GM18873 (cell line): ENCODE data around the gene FAM83G.

ENCODE experiments used
- ATAC-seq: cut with Tn5 transposase; IDR thresholded peaks from one replicate; pipeline ENCODE4 v1.9.1; 2021; ENCODE audit warnings: mild to moderate bottlenecking, moderate library complexity, moderate number of reproducible peaks; ENCODE audit not compliant: unreplicated experiment, low FRiP score

Gene FAM83G

DNA sequence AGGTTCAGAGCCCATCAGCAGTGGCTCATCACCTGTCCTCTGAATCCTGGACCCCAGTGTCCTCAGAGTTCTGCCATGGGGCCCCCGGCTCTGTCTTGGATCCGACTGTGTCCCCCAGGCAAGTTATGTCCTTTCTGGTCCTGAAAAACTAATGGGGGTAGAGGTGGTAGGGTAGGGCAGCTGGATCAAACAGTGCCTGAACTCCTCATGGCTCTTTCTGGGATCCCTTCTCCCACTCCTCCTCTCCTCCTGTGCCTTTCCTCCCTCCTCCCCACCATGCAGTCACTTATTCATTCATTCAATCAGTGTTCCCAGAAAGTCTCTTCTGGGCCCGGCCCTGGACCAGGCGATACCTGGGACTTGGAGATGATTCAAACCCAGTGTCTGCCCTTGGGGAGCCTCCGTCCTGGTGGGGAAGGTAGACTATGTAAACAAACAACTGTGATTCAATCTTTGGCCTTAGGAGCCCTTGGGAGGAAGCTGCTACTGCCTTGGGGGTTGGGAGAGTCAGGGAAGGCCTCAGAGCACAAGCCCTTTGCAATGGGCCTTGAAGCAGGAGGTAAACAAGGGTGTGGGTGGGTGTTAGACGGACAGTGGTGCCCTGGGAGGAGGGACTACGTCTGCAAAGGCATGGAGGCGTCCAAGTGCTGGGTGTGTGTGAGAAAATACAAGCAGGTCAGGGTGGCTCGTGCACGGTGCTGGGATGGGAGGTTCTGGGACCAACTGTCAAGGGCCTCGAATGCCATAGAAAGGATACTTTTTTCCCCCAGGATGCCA is 6.4 kb upstream of the FAM83G start:
- ATAC-seq, result no peak

DNA sequence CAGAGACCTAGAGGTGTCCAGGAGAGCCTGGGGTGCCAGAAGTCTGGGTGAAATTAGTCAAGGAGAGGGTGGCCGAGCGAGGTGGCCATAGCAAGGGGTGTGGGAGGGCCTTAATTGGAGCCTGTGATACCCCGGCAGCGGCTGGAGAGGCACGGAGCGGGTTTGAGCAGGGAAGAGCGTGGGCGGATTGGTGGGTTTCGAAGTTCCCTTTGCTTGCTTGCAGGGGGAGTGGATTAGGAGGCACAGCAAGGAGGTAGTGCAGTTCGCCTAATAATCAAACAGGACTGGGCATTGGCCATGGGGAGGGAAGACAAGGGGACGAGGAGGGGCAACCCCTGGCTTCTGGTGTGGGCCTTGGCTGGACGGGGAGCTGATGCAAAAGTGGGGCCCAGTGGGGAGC is 5.4 kb upstream of the FAM83G start:
- no peak for ATAC-seq

DNA sequence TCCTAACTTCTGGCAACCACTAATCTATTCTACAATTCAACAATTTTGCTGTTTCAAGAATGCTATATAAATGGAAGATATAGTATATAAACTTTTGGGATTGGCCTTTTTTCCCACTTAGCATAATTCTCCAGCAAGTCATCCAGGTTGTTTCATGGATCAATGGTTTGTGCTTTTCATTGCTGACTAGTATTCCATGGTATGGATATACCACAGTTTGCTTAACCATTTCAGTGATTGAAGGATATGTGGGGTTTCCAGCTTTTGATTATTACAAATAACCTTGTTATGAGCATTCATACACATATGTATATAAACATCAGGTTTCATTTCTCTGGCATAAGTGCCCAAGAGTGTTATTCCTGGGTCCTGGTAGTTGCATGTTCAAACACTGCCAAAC is 2.1 kb upstream of the FAM83G start:
- ATAC-seq, result no peak

DNA sequence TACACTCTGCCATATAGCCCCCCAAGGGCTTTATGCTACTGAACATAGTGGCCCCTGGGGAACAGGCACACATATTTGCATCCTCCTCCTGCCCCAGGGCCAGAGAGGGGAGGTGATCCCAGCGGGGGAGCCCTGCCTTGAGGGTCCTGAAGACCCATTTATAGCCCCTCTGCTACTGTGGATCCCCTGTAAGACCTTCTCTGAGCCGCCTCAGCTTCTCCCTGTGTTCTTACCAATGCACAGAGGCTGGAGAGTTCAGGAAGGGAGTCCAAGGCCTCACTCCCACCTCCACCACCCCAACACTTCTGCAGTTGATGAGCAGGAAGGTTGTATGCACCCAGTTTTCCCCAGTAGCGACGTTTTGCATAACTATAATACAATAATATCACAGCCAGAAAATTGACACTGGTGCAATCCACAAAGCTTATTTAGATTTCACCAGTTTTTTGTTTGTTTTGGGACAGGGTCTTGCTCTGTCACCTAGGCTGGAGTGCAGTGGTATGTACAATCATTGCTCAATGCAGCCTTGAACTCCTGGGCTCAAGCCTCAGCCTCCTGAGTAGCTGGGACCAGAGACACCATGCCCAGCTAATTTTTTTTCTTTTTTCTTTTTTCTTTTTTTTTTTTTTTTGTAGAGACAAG is 1.3 kb upstream of the FAM83G start:
- no peak for ATAC-seq

DNA sequence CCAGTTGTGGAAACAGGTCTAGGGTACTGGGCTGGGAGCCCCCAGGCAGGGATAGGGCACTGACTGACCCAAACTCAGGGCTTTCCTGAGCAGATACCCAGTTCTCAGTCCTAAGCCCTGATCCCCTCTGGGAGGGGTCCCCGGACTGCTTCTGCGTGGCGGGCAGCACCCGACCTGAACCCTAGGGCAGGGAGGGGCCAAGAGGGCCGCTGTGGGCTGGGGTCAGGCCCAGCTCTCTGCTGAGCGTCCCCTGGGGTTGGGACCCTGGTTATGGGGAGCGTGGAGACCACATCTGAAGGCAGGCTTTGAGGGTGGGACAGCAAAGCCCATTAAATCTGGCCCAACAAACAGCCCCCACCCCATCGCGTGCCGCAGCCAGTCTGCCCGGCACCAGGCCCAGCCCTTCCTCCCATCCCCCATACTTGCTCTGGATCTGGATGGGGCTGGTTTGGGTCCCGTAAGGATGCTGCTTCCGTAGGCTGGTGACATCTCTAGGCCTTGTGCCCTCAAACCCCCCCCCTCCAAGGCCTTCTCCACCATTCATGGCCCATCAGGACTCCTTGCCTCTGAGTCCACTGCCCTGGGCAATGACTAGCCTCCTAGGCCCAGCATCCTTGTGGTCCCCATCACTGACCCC is 691 bp upstream of the FAM83G start:
- ATAC-seq, result no peak

DNA sequence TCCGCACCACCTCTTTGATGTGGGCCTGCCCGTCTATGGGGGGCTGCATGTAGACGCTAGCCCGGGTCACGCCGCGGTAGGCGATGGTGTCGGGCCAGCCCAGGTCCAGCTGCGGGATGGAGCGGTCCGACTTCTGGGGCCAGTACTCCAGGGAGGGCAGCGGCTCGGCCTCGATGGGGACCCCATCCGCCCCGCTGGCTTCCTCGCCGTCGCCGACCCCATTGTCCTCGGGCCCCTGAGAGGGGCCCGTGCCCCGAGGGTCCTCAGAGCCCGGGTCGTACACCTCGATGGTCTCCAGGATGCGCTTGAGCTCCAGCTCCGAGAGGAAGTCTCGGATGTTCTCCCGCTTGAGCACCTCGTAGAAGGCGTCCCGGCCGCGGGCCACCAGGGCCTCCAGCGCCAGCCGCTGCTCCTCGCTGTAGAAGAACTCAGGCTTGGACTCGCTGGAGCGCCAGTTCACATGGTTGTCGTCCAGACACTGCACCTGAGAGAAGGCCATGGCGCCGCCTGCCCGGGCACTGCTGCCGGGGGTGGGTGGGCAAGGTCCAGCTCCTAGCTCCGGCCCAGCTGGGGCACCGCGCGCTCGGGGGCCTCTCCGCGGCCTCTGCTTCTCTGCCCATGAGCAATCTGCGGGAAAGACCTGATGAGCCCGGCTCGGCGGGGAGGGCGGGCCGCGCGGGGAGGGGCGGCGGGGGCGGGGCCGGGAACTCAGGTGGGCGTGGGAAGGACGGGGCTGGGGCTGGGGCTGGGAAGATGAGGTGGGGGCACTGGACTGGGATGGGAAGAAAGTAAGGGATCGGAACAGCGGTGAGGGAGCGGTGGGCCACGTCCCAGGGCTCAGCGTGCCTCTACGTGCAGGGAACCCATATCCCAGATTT is 782 bp downstream of the FAM83G start:
- ATAC-seq, result no peak

DNA sequence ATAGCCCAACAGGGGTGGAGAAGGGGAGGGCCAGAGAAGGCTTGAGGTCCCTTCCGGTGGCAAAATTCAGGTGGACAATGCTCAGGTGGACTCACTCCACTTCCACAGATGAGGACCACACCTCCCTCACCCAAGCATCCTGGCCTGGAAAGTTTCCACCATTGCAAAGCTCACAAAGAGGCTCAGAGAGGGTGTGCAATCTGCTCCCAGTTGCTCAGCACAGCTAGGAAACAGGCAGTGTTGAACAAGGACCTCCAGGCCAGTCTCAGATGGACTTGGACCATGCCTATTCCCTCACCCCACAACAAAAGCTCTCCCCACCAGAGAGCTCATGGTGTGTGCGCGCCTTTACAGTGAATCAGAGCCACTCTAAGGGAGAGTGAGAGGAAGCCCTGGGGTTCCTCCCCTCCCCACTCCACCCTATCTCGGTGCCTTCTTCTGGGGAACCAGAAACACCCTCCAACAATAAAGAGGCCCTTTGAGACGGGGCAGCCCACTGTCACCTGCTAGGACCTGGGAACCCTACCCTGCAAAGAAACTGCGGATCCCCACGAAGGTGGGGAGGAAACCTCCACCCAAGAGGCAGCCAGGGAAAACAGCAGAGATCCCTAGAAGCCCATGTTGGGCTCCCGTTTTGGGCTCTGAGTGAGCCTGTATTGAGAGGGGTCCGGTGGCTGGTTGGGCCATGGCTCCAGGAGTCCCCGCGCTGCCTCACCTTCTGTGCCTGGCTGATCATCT is 1.6 kb downstream of the FAM83G start:
- ATAC-seq, result no peak

DNA sequence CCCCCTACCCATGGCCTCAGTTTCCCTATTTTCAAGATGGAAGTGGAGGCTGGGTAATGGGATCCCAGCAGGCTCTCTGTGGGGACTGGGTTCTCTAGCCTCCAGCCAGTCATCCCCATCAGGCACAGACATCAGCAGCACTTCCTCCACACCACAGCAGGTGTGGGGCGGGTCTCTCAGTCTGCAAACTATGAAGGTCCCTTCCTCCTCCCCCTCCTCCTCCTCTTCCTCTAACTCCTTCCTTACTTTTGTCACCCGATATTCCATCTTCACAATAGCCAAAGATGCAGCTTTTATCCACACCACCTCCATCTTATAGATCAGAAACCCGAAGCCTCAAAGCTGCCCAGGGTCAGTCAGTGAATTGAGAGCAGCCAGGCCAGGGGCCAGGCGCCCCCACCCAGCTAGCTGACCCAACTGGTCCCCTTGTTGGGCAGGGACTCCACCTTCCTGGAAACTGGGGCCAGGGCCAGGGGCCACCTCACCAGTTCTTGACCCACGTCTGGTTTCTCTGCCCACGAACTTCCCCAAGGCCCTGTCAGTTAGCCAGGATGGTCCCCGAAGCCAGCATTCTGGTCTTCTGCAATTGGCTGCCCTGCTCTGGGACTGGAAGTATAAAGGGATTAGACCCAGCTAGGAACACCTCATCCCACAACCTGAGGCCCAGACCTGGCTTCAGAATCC is 2.5 kb downstream of the FAM83G start:
- no peak for ATAC-seq

DNA sequence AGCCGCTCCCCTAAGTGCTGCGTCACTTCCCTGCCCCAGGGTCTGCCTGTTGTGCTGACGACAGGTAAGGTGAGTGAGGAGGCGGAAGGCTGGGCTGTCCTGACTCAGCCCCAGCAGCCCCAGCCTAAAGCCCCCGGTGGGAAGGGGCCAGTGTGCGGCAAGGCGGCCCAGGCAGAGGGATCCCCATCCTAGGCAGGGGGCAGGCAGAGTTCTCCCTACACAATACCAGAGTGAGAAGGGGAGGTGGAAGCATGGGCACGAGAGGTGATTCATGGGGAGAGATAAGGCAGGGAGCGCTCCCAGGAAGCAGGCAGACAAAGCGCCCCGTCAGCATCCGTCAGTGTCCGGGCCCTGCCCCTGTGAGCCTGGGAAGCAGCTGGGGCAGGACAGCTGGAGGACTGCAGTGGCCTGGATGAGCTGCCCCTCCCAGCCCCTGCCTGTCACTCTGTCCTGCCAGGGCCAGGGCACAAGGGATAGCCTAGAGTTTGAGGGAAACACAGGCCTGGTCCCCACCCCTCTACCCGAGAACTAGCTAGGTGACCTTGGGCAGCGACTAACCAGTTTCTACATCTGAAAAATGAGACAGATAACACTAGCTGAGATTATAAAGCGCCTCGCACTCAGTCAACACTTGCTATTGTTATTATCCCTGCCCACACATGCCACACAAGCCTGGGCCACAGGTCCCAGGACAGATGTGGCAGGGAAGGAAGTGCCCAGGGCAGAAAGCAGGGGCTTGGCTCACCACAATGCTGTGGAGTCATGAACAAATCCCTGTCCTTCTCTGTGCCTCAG is 3.8 kb downstream of the FAM83G start:
- no peak for ATAC-seq

DNA sequence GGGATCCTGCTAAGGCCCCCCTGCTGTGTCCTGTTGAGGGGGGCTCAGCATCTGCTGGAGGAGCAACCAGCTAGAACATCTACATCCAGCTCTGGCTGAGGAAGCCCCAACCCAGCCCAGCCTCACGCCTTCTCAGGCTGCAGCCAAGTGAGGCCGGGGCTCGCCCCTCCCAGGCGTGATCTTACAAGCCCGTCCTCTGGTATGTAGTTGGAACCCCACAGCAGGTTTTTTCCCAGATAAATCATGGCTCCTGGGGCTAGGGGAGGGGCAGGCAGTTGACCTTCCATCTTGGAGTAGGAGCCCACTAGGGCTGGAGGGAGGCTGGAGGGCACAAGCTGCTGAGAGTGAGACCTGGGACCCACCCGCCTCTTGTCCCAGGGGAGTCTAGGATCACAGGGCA is 4.7 kb downstream of the FAM83G start:
- no peak for ATAC-seq

DNA sequence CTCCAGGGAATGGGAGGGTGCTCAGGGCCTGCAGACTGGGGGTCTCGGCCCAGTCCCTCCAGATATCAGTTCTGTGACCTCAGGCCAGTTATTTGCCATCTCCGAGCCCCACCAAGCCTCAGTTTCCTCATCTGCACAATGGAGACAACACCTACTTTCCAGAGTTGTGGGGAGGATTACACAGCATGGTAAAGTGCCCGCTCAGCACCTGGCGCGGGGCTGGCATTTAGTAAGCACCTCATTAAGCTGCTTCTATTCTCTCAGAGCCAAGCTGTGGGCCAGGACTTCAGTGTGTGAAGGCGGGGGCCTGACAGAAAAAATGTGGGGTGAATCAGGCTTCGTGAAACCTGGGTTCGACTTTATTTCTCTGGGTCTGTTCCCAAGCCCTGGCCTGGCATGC is 5.2 kb downstream of the FAM83G start:
- ATAC-seq, result no peak

DNA sequence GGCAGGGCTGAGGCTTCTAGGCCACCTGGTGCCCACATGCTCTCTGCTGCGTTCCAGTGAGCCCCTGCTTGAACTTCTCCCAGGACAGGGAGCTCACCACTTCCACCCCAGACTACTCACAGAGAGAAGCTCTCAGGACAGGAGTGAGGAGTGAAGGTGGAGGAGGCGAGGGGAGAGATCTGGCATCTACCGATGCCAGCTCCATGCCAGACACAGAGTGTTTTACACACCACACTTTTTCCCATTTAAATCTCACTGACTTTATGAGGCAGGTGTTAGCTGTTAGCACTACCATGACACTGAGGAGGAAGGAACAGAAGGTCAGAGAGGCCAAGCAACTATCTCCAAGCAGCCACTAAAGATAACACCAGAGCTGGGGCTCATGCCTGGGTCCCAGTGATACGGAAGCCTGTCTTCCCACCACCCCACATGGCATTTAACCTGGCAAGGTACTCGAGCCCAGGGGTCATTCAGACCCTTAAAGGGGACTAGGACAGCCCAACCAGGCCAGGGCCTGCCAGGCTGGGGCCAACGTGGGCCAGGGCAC is 6.8 kb downstream of the FAM83G start:
- ATAC-seq, result no peak

DNA sequence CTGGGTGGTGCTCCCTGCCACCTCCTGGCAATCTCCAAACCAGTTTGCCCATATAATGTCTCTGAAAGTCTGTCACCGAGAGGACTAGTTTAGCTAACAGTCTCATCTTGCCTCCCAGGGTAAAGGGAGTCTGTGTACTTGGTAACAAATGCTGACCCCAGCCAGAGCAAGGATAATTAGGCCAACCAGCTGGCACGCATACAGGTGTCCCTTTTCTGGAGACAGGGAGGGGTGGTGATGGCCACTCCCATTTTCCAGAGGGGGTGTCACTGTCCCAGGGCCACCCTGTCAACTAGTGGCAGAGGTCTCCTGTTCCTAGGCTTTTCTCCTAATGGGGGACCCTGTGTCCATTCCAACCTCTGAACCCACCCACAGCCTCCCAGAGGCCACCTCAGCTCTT is 8.1 kb downstream of the FAM83G start:
- ATAC-seq, result no peak

DNA sequence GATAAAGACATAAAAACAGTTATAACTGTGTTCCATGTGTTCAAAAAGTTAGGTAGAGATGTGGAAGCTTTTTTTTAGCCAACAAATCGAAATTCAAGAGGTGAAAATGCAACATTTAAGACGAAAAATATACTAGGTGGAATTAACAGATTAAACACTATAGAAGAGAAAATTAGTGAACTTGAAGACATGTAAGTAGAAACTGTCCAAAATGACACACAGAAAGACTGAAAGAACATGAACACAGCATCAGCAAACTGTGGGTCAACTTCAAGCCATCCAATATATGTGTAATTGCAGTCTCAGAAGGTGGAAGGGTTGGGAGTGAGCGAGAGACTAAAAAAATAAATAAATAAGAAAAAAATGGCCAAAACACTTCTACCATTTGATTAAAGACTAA is 9.3 kb downstream of the FAM83G start:
- ATAC-seq, result no peak

DNA sequence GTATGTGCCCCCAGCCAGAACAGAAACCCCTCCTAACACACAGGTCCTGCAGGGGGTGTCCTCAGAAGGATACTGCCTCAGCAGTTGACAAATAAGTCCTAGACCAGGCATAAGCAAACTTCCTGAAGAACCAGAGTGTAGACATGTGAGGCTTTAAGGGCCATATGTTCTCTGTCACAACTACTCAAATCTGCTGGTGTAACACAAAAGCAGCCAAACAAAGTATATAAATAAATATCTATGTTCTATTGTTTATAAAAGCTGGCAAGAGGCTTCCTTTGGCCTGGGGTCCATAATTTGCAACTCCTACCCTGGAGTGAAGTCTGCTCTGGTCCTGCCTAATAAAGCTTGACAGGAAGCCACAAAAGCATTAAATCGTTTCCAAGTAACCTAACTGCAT is 9.9 kb downstream of the FAM83G start:
- ATAC-seq, result no peak

DNA sequence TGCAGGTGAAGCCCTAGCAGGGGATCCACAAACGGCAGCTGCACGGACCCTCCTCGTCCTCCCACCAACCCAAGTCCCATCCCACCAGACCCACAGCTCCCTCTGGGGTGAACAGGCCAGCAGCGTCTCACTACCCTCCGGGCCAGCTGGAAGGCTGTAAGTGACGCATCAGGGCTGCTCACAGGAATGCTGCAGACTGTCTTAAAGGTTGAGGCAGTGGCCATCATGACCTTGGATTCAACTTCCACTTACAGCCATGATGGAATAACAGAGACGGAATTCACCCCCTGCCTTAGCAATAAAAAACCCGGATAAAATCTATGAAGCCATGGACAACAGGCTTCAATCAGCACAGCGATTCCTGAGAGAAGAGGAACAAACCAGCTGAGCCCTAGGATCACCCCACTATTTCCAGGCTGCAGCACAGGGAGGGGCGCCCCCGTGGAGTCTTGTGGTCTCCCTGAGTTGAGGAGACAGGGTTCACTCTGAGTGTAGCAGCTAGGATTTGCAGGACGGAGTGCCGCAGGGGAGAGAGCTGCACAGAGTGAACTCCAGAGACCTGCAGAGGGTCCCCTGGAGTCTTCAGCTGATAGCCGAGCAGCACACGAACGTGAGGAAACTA is 10.5 kb downstream of the FAM83G start:
- ATAC-seq, result no peak

DNA sequence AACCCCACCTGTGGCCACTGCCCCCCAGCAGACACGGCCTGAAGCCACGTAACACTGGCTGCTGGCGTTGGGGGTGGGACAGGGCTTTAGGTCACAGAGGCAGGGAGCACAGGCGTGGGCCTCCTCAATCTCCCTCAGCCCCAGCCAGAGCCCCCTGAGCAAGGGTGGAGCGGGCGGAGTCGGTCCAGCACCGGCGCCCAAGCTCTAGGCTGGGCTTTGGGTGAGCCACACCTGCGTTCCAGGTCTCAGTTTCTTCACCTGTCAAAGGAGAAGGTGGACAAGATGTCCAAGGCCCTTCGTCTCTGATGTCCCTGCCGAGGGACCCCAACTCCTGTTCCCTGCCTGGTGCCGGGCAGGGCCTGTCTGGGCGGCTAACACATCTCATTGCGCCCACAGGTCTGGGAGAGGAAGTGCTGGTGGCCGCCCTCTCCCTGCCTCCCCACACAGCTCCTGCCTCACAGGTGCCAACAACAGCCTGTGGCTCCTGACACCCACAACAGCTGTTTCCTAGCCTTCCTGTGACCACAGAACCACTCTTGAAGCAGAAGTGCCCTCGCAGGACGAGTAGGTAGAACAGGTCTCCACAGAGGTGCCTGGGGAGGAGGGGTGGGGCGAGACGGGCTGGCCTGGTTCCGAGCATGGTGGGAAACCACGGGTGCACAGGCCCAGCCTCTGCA is 12.0 kb downstream of the FAM83G start:
- ATAC-seq, result no peak
